Stimulated activated CD8-positive, alpha-beta memory T cell treated with anti-CD3 and anti-CD28 coated beads, Interleukin-2, amount 100 ng/mL, for 48 hours (primary cell): ENCODE results near the gene DLG2.
"Not testable (repeated sequence)": the region's sequence is repeated elsewhere in the genome, so short reads cannot be mapped to it uniquely, and the experiment has no call there.

Source experiments
- DNase-seq, 2 donors: peaks; one replicate each; pipeline ENCODE4 v3.0.0-alpha.2; 2020; ENCODE audit warnings: low read depth in 2 of 2

DLG2 gene

GRCh38 chr11:83422641-83423040 is 2204.5 kb downstream of the DLG2 start:
- not testable (repeated sequence) for DNase-seq

- DNase-seq = no peak
These were observed 2216.3 kb downstream of the DLG2 start for GRCh38 chr11:83410605-83411565.

- no peak for DNase-seq
These were observed 2217.3 kb downstream of the DLG2 start for GRCh38 chr11:83409891-83410290.

DNA sequence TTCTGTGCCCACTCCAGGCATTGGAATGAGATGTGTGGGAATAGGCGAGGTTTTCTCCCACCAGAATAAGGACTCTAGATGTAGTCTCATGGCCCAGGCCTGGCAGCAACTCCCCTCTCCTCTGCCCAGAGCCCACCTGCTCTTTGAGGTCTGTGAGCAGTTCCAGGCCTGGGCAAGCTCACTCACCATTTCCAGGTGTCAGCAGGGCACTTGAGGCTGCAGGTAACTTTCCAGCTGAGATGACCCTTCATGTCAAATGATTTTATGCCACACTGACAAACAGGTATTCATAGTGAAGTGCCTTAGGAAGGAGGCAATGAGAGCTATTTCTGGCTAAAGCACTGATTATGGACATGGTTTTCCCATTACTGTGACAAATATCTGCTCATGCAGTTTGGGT is 2217.7 kb downstream of the DLG2 start:
- DNase-seq = no peak

DNA sequence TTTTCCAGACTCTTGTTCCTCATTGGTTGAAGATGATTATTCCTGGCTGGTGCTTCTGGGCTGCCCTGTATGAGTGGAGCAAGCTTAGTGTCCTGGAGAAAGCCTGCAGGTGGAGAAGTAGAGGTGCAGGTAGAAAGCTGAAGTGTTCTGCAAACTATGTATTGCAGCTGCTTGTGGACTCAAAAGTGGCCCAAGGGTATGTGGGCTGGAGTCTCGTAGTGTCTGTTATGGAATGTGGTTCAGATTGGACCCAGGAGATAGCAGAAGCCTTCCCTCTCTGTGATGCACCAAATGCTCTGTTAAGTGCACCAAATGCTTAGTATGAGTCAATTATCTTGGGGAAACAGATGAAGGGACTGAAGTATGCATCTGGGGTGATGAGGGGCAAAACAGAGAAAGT is 2218.2 kb downstream of the DLG2 start:
- no peak for DNase-seq
